Measurements from ENCODE around the gene RCVRN. TPM values are rescaled to one million over a fixed set of nuclear protein-coding genes. Genes with fewer than 3 reads are reported as not detected.

RCVRN gene
- total and polyA plus RNA-seq, 2 donors (not counting 1 experiment from before 2014, with no cell fraction given), result not detected

DNA sequence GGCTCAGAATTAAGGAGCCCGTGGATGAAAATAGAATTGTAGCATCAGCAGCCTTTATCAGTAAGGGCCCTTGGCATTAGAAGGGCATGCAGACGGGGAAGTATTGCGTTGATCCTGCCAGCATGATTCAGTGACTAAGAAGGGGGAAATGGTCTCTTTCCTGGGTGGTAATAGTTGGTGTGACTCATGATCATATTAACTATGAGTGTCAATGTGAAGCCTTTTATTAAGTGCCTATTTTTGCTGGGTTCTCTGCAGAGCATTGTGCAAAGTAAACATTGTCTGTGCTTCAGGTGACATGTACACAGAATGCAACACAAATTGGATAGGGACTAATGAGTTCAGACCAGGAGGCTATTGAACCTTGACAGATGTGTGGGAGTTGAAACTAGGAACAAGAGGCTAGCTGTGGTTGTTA is 24.5 kb downstream of the RCVRN start:
- TF ChIP-seq CTCF (conservative IDR thresholded peaks at IDR 0.05 in 1 of 2, IDR thresholded peaks at IDR 0.05 in 1 of 2; ENCODE audit: low read depth in 1 of 2, low read length in 2 of 2) (no peak), EZH2 (IDR thresholded peaks at IDR 0.05; ENCODE audit: low read length, missing control alignments) (no peak)
- Histone ChIP-seq H2AFZ (ENCODE audit: low read length) (no peak overlapping the region), H3K36me3 (ENCODE audit: control insufficient read depth, insufficient read depth, low read length) (no peaks in the 10 kb centered on the region), H3K4me1 (ENCODE audit: control insufficient read depth, extremely low read depth, insufficient read depth, low read length) (no peaks in the 10 kb centered on the region), H3K27me3 (ENCODE audit: control insufficient read depth, insufficient read depth, low read length) (no peaks in the 10 kb centered on the region), H3K9me3 (ENCODE audit: control insufficient read depth, insufficient read depth, low read depth, low read length) (no peaks in the 10 kb centered on the region), H3K27ac (ENCODE audit: insufficient read depth, low read length) (no peak overlapping the region), H3K4me3 (replicated peaks in 1 of 4; ENCODE audit: control extremely low read depth in 1 of 4, insufficient read depth in 1 of 4, low read depth in 3 of 4, low read length in 4 of 4) (no peak overlapping the region), H3K79me2 (ENCODE audit: control insufficient read depth, insufficient read depth, low read length) (no peaks in the 10 kb centered on the region), H3K9ac (ENCODE audit: insufficient read depth, low read length) (no peak overlapping the region), H4K20me1 (ENCODE audit: control insufficient read depth, extremely low read depth, insufficient read depth, low read length) (no peaks in the 10 kb centered on the region), H3K4me2 (ENCODE audit: extremely low read depth, insufficient read depth, low read length) (no peak overlapping the region)
- DNase-seq (ENCODE audit: low read depth in 2 of 2), result peak in 1 of 2 donors; percentile 87

DNA sequence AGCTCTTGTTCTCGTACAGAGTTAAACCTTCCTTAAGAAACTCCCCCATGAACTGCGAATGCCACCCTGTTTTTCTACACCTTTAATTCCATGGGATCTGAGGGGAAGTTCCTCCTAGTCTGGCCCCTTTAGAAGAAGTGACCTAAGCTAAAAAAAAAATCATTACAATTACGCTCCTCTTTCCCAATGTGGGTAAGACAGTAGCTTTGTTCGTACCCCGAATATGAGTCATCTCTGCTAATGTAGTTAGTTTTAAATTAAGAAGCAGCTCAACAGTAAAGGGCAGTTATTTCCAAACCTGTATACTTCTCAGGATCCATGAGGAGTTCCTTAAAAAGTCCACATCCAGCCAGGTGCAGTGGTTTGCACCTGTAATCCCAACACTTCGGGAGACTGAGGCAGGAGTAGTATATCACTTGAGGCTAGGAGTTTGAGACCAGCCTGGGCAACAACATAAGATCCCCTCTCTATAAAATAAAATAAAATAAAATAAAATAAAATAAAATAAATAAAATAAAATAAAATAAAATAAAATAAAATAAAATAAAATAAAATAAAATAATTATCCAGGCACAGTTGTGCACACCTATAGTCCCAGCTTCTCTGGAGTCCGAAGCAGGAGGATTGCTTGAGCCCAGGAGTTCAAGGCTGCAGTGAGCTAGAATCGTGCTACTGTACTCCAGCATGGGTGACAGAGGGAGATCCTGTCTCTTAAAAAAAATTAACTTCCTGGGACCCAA is 26.1 kb downstream of the RCVRN start:
- no peaks in the 10 kb centered on the region for H3K27me3 ChIP-seq (ENCODE audit: control insufficient read depth, insufficient read depth, low read length)
- no peaks in the 10 kb centered on the region for H3K4me1 ChIP-seq (ENCODE audit: control insufficient read depth, extremely low read depth, insufficient read depth, low read length)
- peak; percentile 35 to 77 for DNase-seq (ENCODE audit: low read depth in 2 of 2)
- TF ChIP-seq EZH2 (IDR thresholded peaks at IDR 0.05; ENCODE audit: low read length, missing control alignments), result no peak
- no peak for TF ChIP-seq CTCF (conservative IDR thresholded peaks at IDR 0.05 in 1 of 2, IDR thresholded peaks at IDR 0.05 in 1 of 2; ENCODE audit: low read depth in 1 of 2, low read length in 2 of 2)
- no peak overlapping the region for H3K4me2 ChIP-seq (ENCODE audit: extremely low read depth, insufficient read depth, low read length)
- H3K36me3 ChIP-seq (ENCODE audit: control insufficient read depth, insufficient read depth, low read length), result no peaks in the 10 kb centered on the region
- no peaks in the 10 kb centered on the region for H3K9me3 ChIP-seq (ENCODE audit: control insufficient read depth, insufficient read depth, low read depth, low read length)
- H2AFZ ChIP-seq (ENCODE audit: low read length), result no peak overlapping the region
- H3K27ac ChIP-seq (ENCODE audit: insufficient read depth, low read length), result no peak overlapping the region
- no peaks in the 10 kb centered on the region for H3K79me2 ChIP-seq (ENCODE audit: control insufficient read depth, insufficient read depth, low read length)
- H3K4me3 ChIP-seq (replicated peaks in 1 of 4; ENCODE audit: control extremely low read depth in 1 of 4, insufficient read depth in 1 of 4, low read depth in 3 of 4, low read length in 4 of 4), result no peak overlapping the region
- H3K9ac ChIP-seq (ENCODE audit: insufficient read depth, low read length), result no peak overlapping the region
- no peaks in the 10 kb centered on the region for H4K20me1 ChIP-seq (ENCODE audit: control insufficient read depth, extremely low read depth, insufficient read depth, low read length)

GRCh38 chr17:9878356-9878755 is 26.7 kb downstream of the RCVRN start:
- Histone ChIP-seq H3K27me3 (ENCODE audit: control insufficient read depth, insufficient read depth, low read length) (no peaks in the 10 kb centered on the region), H3K79me2 (ENCODE audit: control insufficient read depth, insufficient read depth, low read length) (no peaks in the 10 kb centered on the region), H3K4me3 (replicated peaks in 1 of 4; ENCODE audit: control extremely low read depth in 1 of 4, insufficient read depth in 1 of 4, low read depth in 3 of 4, low read length in 4 of 4) (no peak overlapping the region)

More at GRCh38 chr17:9878356-9878755, 26.7 kb downstream of the RCVRN start:
- Histone ChIP-seq H2AFZ (ENCODE audit: low read length) (no peak overlapping the region), H3K4me1 (ENCODE audit: control insufficient read depth, extremely low read depth, insufficient read depth, low read length) (no peaks in the 10 kb centered on the region), H3K4me2 (ENCODE audit: extremely low read depth, insufficient read depth, low read length) (no peak overlapping the region), H3K36me3 (ENCODE audit: control insufficient read depth, insufficient read depth, low read length) (no peaks in the 10 kb centered on the region), H3K27ac (ENCODE audit: insufficient read depth, low read length) (no peak overlapping the region), H3K9ac (ENCODE audit: insufficient read depth, low read length) (no peak overlapping the region), H3K9me3 (ENCODE audit: control insufficient read depth, insufficient read depth, low read depth, low read length) (no peaks in the 10 kb centered on the region), H4K20me1 (ENCODE audit: control insufficient read depth, extremely low read depth, insufficient read depth, low read length) (no peaks in the 10 kb centered on the region)
- no peak for DNase-seq (ENCODE audit: low read depth in 2 of 2)
- TF ChIP-seq CTCF (conservative IDR thresholded peaks at IDR 0.05 in 1 of 2, IDR thresholded peaks at IDR 0.05 in 1 of 2; ENCODE audit: low read depth in 1 of 2, low read length in 2 of 2) (no peak), EZH2 (IDR thresholded peaks at IDR 0.05; ENCODE audit: low read length, missing control alignments) (no peak)
